DOHH2 (cell line): Measurements from ENCODE around the gene ALPG.

Source experiments
- EZH2phosphoT487 ChIP-seq: fragments of 200-600 bp; sonication (generic); IDR thresholded peaks from 2 replicates; pipeline ENCODE4 v1.6.1; 2017; ENCODE audit warnings: borderline replicate concordance, mild to moderate bottlenecking, antibody characterized with exemption, low read length, moderate library complexity, mixed read lengths
- TF ChIP-seq, protein P1 (sequence below): fragments of 200-600 bp; sonication (generic); IDR thresholded peaks from one replicate; pipeline ENCODE4 v1.5.1; 2014; ENCODE audit warnings: antibody characterized with exemption, mild to moderate bottlenecking, low read depth, low read length; ENCODE audit not compliant: poor library complexity, severe bottlenecking

- TF ChIP-seq, protein P1, sequence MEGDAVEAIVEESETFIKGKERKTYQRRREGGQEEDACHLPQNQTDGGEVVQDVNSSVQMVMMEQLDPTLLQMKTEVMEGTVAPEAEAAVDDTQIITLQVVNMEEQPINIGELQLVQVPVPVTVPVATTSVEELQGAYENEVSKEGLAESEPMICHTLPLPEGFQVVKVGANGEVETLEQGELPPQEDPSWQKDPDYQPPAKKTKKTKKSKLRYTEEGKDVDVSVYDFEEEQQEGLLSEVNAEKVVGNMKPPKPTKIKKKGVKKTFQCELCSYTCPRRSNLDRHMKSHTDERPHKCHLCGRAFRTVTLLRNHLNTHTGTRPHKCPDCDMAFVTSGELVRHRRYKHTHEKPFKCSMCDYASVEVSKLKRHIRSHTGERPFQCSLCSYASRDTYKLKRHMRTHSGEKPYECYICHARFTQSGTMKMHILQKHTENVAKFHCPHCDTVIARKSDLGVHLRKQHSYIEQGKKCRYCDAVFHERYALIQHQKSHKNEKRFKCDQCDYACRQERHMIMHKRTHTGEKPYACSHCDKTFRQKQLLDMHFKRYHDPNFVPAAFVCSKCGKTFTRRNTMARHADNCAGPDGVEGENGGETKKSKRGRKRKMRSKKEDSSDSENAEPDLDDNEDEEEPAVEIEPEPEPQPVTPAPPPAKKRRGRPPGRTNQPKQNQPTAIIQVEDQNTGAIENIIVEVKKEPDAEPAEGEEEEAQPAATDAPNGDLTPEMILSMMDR: no peak
- TF ChIP-seq EZH2phosphoT487: no peak
These were observed 44.3 kb upstream of the ALPG start for GRCh38 chr2:232362174-232362900.
